HG02610 (cell line): Measurements from ENCODE around the gene PPP1R1B.

Experiments
- ATAC-seq: cut with Tn5 transposase; IDR thresholded peaks from one replicate; pipeline ENCODE4 v1.9.1; 2021; ENCODE audit warnings: mild to moderate bottlenecking, moderate library complexity; ENCODE audit not compliant: unreplicated experiment

The PPP1R1B gene

GRCh38 chr17:39614545-39615157, 12.1 kb upstream of the PPP1R1B start:
- ATAC-seq: no peak

DNA sequence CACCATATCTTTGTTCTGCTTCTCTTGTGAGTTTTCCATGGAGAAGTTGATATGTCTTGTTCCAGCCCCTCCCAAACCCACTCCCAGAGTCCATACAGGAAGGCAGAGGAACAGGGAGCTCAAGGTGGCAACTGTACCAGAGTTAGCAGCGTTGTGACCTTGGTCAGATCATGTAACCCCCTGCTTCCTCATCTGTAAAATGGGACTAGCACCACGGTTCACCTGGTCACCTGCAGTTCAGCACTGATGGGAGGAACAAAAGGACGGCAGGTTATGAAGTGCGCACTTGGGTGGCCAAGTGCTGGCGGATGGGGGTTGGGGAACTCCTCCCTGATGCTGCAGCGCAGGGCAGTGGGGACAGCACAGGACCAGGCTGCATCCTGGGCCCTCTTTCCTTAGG, 11.3 kb upstream of the PPP1R1B start:
- ATAC-seq: no peak

DNA sequence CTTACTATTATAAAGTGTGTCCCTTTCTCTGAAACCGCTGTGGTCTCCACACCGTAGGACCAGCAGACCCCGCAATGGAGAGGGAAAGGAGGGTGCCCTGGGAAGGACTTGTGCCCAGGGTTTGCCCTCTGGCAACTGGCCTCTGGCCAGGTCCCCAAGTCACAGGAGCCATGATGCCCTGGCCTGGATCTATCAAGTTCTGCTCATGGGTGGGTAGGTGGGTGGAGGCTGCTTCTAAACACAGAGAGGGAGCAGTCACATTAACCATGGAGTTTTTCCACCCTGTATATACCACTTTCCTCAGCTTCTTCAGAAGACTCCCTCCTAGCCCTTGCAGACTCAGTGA, 9.7 kb upstream of the PPP1R1B start:
- no peak for ATAC-seq

DNA sequence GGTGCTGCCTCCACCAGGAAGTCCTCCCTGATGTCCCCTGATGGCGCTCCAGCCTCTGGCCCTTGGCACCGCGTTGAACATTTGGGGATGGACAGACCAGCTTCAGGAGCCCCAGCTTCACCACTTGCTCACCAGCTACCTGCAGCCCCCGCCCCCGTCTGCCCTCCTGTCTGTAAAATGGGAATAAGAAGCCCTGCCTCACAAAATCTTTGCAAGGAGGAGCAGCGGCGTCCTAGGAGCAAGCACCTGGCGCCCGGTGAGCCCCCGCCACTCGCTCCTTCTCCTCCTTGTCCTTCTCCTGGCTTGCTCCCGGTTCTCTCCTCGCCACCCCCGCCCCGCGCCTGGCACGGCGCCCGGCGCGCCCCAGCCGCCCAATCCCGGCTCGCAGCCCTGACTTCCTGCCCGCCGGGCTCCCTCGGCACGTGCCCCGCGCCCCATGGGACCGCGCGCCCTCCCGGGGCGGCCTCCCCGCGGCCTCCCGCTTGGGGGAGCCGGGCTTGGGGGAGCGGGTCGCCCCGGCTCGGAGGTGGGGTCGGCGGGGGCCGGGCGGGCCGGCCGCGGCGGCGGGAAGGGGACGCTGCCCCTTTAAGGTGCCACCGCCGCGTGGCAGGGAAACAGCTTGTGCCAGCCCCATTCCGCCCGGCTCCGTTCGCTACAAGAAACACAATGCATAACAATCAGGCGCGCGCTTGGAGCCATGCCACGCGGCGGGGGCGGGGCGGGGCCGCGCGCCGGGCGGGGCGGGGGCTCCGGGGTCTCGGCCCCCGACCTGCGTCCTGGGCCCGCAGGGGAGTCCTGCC, 9.1 kb upstream of the PPP1R1B start:
- ATAC-seq: no peak

- ATAC-seq: no peak
Observed at GRCh38 chr17:39618246-39618913, 8.4 kb upstream of the PPP1R1B start.

GRCh38 chr17:39618956-39619785, 7.6 kb upstream of the PPP1R1B start:
- no peak for ATAC-seq

DNA sequence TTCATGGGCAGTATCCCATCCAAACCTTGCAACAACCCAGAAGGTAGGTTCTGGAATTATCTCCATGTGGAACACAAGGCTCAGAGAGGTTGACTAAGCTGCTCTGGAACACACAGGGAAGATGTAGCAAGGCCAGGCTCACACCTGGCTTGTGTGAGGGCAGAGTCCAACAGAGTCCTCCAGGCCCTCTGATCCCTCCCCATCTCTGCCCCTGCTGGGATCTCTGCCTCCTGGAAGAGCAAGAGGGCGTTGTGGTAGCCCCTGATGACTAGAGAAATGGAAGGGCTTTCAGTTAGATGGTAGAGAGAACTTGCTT, 7.0 kb upstream of the PPP1R1B start:
- no peak for ATAC-seq

- peak; percentile 47 for ATAC-seq
Observed at GRCh38 chr17:39621523-39622379, 5.0 kb upstream of the PPP1R1B start.

DNA sequence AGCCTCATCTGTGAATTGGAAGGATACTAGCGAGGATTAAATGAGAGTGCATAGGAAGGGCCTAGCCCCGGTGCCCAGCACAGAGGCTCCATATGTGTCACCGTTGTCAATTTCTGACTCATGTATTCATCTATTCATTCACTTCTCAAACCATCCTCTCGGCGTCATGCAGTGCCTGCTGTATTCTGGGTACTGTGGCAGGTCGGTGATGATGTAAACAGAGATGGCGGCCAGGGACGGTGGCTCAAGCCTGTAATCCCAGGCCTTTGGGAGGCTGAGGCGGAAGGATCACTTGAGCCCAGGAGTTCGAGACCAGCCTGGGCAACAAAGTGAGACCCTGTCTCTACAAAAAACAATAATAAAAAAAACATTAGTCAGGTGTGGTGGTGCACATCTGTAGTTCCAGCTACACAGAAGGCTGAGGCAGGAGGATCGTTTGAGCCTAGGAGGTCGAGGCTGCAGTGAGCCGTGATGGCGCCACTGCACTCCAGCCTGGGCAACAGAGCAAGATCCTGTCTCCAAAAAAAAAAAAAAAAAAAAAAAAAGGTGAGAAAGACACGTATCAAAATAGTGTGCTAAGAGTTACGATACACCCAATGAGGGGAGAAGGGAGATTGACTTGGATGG, 4.3 kb upstream of the PPP1R1B start:
- ATAC-seq: peak; percentile 14

GRCh38 chr17:39623356-39623950, 3.3 kb upstream of the PPP1R1B start:
- ATAC-seq: no peak

- ATAC-seq: no peak
Observed at GRCh38 chr17:39624313-39624712, 2.4 kb upstream of the PPP1R1B start.

GRCh38 chr17:39625198-39625785, 1.5 kb upstream of the PPP1R1B start:
- no peak for ATAC-seq

GRCh38 chr17:39627047-39627711, 427 bp downstream of the PPP1R1B start:
- no peak for ATAC-seq

DNA sequence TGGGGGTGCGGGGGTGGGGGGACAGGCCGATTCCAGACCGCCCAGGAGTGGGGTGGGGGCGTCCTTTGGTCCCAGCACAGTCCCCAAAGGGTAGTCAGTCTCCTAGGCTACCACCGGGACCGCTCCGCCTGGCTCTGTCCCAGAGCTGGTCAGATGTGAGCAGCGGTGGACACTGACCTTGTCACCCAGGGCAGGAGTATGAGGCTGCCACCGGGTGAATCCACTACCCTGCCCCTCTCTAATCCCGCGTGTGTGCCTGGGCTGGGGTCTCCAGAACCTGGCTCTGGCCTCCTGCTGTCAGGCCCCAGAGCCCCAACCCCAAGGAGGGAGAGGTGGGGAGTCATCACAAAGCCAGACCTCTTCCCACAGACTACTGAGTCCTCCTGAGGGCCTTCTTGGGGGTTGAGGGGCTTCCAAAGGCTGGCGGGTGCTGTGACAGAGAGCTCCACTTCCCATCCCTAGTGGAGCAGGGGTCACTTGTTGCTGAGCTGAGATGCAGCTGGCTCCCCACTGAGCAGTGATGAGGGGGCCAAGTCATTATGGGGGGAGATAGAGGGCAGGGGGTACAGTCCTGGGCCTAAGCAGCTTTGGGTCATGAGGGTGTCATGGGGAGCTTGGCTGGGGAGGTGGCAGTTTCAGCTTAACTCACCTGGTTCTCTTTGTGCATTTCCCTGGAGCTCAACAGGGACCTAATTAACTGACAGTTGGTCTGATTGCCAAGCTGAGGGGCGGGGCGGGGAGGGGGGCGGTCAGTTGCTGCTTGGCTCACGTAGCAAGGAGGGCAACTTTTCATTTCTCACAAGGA, 1.2 kb downstream of the PPP1R1B start:
- no peak for ATAC-seq

DNA sequence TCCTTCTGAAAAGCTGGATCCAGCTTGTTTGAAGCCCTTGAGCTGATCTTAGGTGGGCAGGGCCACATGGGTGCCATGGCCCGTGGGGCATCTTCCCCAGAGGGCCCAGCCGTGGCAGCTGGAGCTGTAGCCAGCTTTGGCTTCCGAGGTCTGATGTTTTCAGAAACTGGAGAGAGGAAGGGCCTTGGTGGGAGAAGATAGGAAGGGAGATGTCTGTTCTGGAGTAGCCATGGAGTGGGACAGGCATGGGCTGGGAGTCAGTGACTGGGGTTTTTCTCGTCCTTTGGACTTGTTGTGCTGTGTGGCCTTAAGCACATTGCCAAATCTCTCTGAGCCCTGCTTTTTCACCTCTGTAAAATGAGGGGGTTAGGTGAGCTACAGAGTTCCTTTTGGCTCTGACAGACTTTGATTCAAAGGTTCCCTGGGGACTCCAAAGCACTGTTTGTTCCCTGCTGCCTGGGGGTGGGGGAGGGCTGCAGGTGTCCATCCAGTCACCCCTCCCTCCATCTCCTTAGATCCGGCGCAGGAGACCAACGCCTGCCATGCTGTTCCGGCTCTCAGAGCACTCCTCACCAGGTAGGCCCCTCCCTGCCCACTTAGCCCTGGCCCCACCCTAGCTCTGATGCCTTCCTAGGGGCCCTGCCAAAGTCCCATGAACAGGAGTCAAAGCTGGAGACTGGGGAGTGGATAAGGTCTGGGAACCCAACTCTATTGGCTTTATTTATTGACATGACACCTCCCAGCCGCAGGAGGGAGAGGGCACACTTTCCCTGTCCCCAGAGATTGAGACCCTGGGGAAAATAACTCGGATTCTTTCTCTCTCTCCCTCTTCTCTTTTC, 2.1 kb downstream of the PPP1R1B start:
- no peak for ATAC-seq

DNA sequence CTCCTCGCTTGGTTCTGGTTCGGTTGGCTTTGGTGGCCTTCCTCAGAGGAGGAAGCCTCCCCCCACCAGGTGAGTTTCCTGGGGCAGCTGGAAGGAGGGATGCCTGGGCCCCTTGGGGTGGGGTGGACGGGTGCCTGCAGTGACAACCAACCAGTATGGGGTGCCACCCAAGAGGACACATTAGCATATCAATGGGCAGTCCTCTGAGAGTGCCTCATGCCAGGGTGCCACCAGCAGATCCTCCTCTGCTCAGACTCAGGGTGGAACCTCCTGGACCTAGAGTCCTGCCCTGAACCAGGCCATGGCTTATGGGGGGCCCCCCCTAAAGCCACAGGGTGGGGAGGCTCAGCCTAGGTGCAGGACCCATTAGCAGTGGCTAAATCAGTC, 2.7 kb downstream of the PPP1R1B start:
- ATAC-seq: no peak

DNA sequence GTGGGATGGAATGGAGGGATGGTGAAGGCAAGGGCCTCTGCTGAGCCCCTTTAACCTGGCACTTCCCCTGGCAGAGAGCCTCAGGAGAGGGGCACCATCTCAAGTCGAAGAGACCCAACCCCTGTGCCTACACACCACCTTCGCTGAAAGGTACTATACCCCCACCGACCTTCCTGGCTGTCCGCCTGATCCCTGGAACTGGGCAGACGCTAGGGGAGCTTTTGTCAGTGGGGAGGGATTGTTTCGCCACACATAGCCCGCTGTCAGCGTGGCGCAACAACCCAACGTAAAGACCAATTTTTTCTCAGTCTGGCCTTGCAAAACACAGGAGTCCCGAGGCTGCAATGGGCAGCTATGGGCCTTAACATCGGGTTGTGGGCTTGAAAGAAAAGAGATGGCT, 3.1 kb downstream of the PPP1R1B start:
- ATAC-seq: no peak
